GM12892 (cell line): Measurements from ENCODE around the gene PHACTR3.

ENCODE experiments used
- DNase-seq: peaks from one replicate; pipeline ENCODE4 v3.0.0; 2011; ENCODE audit not compliant: insufficient read length
- FAIRE-seq: peaks from 2 replicates; lab custom pipeline; 2011; peaks lifted over from hg19 to GRCh38; lab: Jason Lieb, UNC
- POLR2A ChIP-seq: IDR thresholded peaks from 2 replicates; pipeline ENCODE4 v1.6.1; 2011; ENCODE audit warnings: low read depth, low read length, control low read depth
- POLR2AphosphoS5 ChIP-seq: IDR thresholded peaks from 2 replicates; pipeline ENCODE4 v1.6.1; 2011; ENCODE audit warnings: low read depth, low read length, control low read depth
- TAF1 ChIP-seq: IDR thresholded peaks from 2 replicates; pipeline ENCODE4 v1.6.1; 2011; ENCODE audit warnings: low read depth, mild to moderate bottlenecking, control low read depth, low read length, borderline replicate concordance

PHACTR3 gene

GRCh38 chr20:59673998-59674445 lies 69.7 kb downstream of the PHACTR3 start:
- no peak for DNase-seq

DNA sequence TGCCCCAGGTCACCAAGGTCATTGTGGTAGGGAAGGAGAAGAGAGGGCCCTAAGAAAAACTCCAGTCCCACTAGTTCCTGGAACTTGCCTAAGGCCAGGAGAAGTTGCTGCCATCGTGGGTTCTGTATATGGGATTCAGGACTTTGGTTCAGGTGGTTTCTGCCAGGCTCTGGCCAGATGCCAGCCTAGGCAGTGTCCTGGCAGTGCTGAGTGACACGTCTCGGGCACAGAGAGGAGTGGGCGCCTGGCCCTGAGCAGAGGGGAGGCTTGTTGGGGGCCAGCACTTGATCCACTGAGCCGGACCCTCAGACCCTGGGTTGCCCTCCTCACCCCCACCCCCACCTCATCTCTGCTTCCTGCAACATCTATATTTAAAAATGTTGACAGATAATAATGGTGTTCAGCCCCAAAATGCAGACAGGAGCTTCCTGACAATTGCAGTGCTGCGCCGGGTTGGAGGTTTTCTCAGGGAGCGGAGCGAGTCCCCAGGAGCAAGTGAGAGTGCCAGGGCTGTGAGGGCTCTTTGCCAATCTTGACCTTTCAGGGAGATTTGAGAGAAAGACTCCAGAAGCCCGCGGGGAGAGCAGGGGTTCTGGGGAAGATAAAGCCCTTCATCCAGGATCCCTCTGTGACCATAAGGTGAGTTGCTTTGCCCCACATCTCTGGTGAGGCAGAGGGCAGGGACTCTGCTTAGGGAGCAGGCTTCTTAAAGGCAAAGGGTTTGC lies 71.9 kb downstream of the PHACTR3 start:
- no peak for FAIRE-seq
- TF ChIP-seq POLR2AphosphoS5 = no peak
- TF ChIP-seq TAF1 = no peak
- no peak for TF ChIP-seq POLR2A

More at GRCh38 chr20:59673998-59674445, 69.7 kb downstream of the PHACTR3 start:
- FAIRE-seq = no peak
- TF ChIP-seq TAF1 = no peak
- no peak for TF ChIP-seq POLR2AphosphoS5

DNA sequence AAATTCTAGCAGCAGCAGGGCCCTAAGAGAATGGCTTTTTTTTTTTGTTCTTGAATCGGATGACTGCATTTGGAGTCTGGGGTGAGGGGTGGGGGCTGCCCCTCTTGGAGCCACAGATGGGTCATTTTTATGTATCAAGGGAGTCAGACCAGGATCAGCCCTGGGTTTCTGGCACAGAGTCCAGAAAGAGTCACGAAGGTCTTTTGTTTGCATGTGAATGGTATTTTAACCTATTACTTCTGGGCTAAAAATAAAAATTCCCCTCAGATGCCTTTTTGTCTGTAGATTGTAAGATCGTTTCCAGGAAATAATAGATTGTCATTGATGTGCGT lies 72.5 kb downstream of the PHACTR3 start:
- FAIRE-seq (no peak), DNase-seq (no peak)
- no peak for TF ChIP-seq TAF1
- TF ChIP-seq POLR2AphosphoS5 = no peak
- TF ChIP-seq POLR2A = no peak

More for the DNA sequence above, 71.9 kb downstream of the PHACTR3 start:
- no peak for DNase-seq

DNA sequence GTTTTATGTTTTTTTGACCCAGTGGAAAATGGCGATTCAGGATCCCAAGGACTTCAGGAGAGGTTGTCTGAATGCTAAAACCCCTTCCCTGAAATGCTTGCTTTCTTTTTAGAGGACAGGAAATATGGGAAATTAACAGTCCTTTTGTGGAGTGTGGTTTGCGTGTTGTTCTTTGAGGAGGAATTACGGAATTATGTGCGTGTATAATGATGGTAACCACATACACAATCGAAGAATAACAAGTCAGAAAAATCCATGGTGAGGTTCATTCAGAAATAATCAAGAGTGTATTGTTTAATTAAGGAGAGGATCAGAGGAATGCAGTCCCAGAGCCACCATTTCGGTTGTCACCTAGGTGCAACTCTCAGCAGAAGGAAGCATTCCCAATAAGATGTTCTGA lies 73.2 kb downstream of the PHACTR3 start:
- TF ChIP-seq POLR2AphosphoS5 = no peak
- FAIRE-seq = no peak

DNA sequence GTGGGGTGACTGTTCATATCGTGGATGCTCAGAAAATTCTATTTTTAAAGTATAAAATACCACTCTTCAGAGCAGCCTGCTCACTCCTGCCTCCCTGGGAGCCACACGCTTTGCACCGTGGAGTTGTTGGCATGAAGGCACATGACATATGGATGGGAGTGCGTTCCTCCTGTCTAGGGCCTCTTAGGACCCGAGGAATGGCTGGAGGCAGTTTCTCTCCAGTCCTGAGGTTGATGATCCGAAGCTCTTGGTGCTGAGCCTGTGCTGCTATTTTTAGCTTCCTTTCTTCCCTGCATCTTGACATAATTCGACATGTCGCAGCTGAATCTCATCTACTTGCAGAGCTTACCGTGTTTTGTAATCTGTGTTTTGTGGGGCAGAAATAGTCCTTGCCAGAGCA lies 73.9 kb downstream of the PHACTR3 start:
- TF ChIP-seq TAF1 = no peak
- TF ChIP-seq POLR2A = no peak
- TF ChIP-seq POLR2AphosphoS5 = no peak
- FAIRE-seq (no peak), DNase-seq (no peak)

More for the DNA sequence above, 73.2 kb downstream of the PHACTR3 start:
- DNase-seq = no peak

DNA sequence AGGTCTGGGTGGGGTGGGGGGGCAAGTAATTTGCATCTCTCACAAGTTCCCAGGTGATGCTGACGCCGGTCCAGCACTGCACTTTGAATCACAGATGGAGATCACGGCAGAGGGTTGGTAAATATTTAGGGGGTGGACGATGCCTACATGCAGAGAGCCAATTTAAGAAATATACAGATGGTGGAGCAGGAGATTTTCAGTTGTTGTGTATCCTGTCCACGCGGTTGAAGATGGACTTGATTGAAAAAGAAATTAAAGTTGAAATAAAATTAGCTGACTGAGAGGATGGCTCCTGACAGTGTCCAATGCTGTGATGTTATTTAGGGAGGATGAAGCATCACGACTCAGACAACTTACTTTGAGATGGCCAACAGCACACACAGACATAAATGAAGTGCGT lies 74.6 kb downstream of the PHACTR3 start:
- no peak for FAIRE-seq
- no peak for DNase-seq
- TF ChIP-seq POLR2AphosphoS5 = no peak

GRCh38 chr20:59680148-59680650 lies 75.9 kb downstream of the PHACTR3 start:
- TF ChIP-seq POLR2A (no peak), POLR2AphosphoS5 (no peak), TAF1 (no peak)
- FAIRE-seq = no peak
- no peak for DNase-seq

DNA sequence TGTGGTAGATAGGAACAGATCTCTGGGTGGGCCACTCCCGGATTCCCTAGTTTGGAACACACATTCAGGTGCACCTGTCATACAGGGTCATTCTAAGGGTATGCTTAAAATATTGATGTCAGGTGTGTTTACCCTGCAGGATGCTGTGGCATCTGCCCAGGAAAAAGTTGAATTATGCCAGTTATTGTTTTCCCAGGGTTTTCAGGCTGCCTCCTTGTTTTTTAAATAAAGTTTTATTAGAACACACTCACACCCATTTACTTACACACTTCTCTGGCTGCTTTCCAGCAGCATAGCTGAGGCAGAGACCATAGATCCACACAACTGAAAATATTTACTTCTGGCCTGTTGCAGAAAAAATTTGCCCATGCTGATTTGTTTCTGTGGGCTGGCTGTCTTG lies 76.5 kb downstream of the PHACTR3 start:
- no peak for DNase-seq
- TF ChIP-seq POLR2A (no peak), POLR2AphosphoS5 (no peak), TAF1 (no peak)
- no peak for FAIRE-seq

DNA sequence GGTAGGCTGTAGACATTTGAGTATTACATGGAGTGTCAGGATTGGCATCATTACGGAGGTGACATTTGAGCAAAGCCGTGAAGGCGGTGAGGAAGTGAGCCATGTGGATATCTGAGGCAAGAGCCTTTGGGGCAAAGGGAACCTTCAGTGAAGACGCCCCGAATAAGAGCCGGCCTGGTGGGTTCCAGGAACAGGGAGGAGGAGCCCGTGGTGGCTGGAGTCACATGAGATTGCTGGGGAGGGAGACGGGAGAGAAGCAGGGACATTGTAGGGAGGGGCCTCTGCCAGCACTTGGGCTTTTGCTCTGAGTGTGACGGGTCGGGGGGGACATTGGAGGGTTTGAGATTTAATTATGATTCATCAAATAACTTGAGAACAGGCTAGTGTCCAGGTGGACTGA lies 78.3 kb downstream of the PHACTR3 start:
- TF ChIP-seq POLR2A (no peak), POLR2AphosphoS5 (no peak), TAF1 (no peak)
- FAIRE-seq (no peak), DNase-seq (no peak)

DNA sequence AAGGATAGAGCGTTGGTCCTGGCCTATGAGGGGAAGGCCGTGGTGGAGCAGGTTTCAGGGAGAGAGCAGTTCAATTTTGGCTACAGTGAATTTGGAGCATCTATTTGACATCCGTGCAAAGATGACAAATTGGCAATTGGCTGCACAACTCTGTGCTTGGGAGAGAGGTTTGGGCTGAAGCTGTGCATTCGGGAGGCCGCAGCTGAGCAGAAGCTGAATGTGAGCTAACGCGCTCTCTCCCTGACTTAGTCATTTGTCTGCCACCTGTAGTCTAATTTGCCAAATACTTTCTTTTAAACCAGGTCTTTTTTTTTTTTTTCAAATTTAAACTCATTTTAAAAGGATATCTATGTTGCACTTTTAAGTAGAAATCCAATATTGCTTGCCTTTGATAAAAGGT lies 78.8 kb downstream of the PHACTR3 start:
- no peak for DNase-seq
- FAIRE-seq = no peak
- no peak for TF ChIP-seq POLR2AphosphoS5
- TF ChIP-seq POLR2A = no peak
- no peak for TF ChIP-seq TAF1

- DNase-seq (no peak), FAIRE-seq (no peak)
- TF ChIP-seq TAF1 (no peak), POLR2A (no peak), POLR2AphosphoS5 (no peak)
These were observed 80.4 kb downstream of the PHACTR3 start for GRCh38 chr20:59684685-59685242.
